Calu3 (cell line): ENCODE measurements around the gene GTSF1L. TPM values are rescaled to one million over a fixed set of nuclear protein-coding genes. Genes with fewer than 3 reads are reported as not detected.
A peak's percentile ranks its signal among the peaks of the same experiment; 100 is the strongest.

Experiments
- BruUV-seq: library from RNA; stranded (reverse); fragments of 400-500 nt; replicated peaks from 2 replicates; lab custom pipeline; 2021; lab: Mats Ljungman, UMichigan
- CTCF ChIA-PET: fragments of 300-600 bp; sonication (Branson Sonifier 250); formaldehyde crosslinking; loops from one replicate; lab custom pipeline; 2022; ENCODE audit warnings: antibody characterized with exemption; lab: Charles Lee
- DNase-seq: peaks from one replicate; pipeline ENCODE4 v3.0.0; 2022
- H3K27ac Mint-ChIP-seq: one replicate; pipeline ENCODE4 v1.8.0; 2022; ENCODE audit warnings: mixed read lengths; ENCODE audit not compliant: unreplicated experiment
- H3K27me3 Mint-ChIP-seq: one replicate; pipeline ENCODE4 v1.8.0; 2022; ENCODE audit warnings: mixed read lengths; ENCODE audit not compliant: unreplicated experiment
- H3K36me3 Mint-ChIP-seq: one replicate; pipeline ENCODE4 v1.8.0; 2022; ENCODE audit warnings: mild to moderate bottlenecking, moderate library complexity, mixed read lengths; ENCODE audit not compliant: insufficient read depth, unreplicated experiment
- H3K4me1 Mint-ChIP-seq: one replicate; pipeline ENCODE4 v1.8.0; 2022; ENCODE audit warnings: mild to moderate bottlenecking, low read depth, mixed read lengths; ENCODE audit not compliant: unreplicated experiment
- H3K4me3 Mint-ChIP-seq: one replicate; pipeline ENCODE4 v1.8.0; 2022; ENCODE audit warnings: mild to moderate bottlenecking, low read depth, moderate library complexity, mixed read lengths; ENCODE audit not compliant: unreplicated experiment
- H3K9me3 Mint-ChIP-seq: one replicate; pipeline ENCODE4 v1.8.0; 2022; ENCODE audit warnings: low read depth, mixed read lengths; ENCODE audit not compliant: unreplicated experiment
- CTCF ChIP-seq: fragments of 200-600 bp; IDR thresholded peaks from one replicate; pipeline ENCODE4 v1.8.0; 2022; ENCODE audit warnings: antibody characterized with exemption; ENCODE audit not compliant: unreplicated experiment
- intact Hi-C: fragments of 100-400 bp; cut with micrococcal nuclease; formaldehyde crosslinking; loops from one replicate; pipeline ENCODE4 v1.10.0; 2022; ENCODE audit not compliant: unreplicated experiment
- total RNA-seq: library from RNA; stranded (reverse); gene quantifications from 2 replicates; pipeline ENCODE4 v1.2.3, GENCODE V29; 2022

GTSF1L gene
- total RNA-seq, 1 experiment from 2014 or later, result not detected

- Mint-ChIP-seq H3K27ac (no peak overlapping the region), H3K36me3 (no peaks in the 10 kb centered on the region), H3K27me3 (peaks cover 6% of the 10 kb centered on the region), H3K4me3 (no peak overlapping the region), H3K4me1 (no peaks in the 10 kb centered on the region), H3K9me3 (no peaks in the 10 kb centered on the region)
- no peak for TF ChIP-seq CTCF
- BruUV-seq, result no TSS peak
- CTCF ChIA-PET, result no interaction called here
- peak; percentile 22 for DNase-seq
- intact Hi-C loops, result no loop called here
These were observed 5.2 kb downstream of the GTSF1L start for GRCh38 chr20:43721429-43722152.

GRCh38 chr20:43721097-43721428 is 5.7 kb downstream of the GTSF1L start:
- CTCF ChIA-PET, result no interaction called here
- no peak overlapping the region for H3K4me3 Mint-ChIP-seq
- no peak for DNase-seq
- H3K27me3 Mint-ChIP-seq, result peaks cover under 1% of the 10 kb centered on the region
- H3K9me3 Mint-ChIP-seq, result no peaks in the 10 kb centered on the region
- intact Hi-C loops, result no loop called here
- H3K36me3 Mint-ChIP-seq, result no peaks in the 10 kb centered on the region
- TF ChIP-seq CTCF, result no peak
- no peaks in the 10 kb centered on the region for H3K4me1 Mint-ChIP-seq
- no TSS peak for BruUV-seq
- no peak overlapping the region for H3K27ac Mint-ChIP-seq

- BruUV-seq, result no TSS peak
- TF ChIP-seq CTCF, result no peak
- no peak overlapping the region for H3K27ac Mint-ChIP-seq
- H3K36me3 Mint-ChIP-seq, result peaks cover 2% of the 10 kb centered on the region
- no peaks in the 10 kb centered on the region for H3K27me3 Mint-ChIP-seq
- DNase-seq, result no peak
- H3K9me3 Mint-ChIP-seq, result no peaks in the 10 kb centered on the region
- CTCF ChIA-PET, result no interaction called here
- intact Hi-C loops, result no loop called here
- H3K4me1 Mint-ChIP-seq, result no peaks in the 10 kb centered on the region
- no peak overlapping the region for H3K4me3 Mint-ChIP-seq
These were observed 6.8 kb downstream of the GTSF1L start for GRCh38 chr20:43720007-43720406.

- intact Hi-C loops, result no loop called here
- DNase-seq, result no peak
- CTCF ChIA-PET, result interaction anchor here (0.6 kb wide), 1 partner anchor 127 kb away, joined by 5 read pairs; the partner anchor contains the start of gene IFT52
- BruUV-seq, result no TSS peak
- Mint-ChIP-seq H3K27me3 (no peaks in the 10 kb centered on the region), H3K9me3 (no peaks in the 10 kb centered on the region), H3K36me3 (peaks cover 7% of the 10 kb centered on the region), H3K4me1 (no peaks in the 10 kb centered on the region), H3K27ac (no peak overlapping the region), H3K4me3 (no peak overlapping the region)
- no peak for TF ChIP-seq CTCF
These were observed 9.2 kb downstream of the GTSF1L start for GRCh38 chr20:43717616-43717995.
